A673 (cell line): ENCODE data around the gene PARP11.

ENCODE experiments used
- EZH2 ChIP-seq: fragments of 200-600 bp; sonication (generic); IDR thresholded peaks from 2 replicates; pipeline ENCODE4 v1.6.1; 2017; ENCODE audit warnings: borderline replicate concordance, low read depth, mild to moderate bottlenecking, mixed read lengths, antibody characterized with exemption, low read length; ENCODE audit not compliant: poor library complexity, severe bottlenecking
- TF ChIP-seq, protein P1 (sequence below): fragments of 300-800, 200-600 bp; sonication (generic); conservative IDR thresholded peaks from 2 replicates; pipeline ENCODE4 v1.5.1; 2017; ENCODE audit warnings: low read depth, mild to moderate bottlenecking, antibody characterized with exemption, low read length, moderate library complexity, mixed read lengths

- TF ChIP-seq, protein P1, sequence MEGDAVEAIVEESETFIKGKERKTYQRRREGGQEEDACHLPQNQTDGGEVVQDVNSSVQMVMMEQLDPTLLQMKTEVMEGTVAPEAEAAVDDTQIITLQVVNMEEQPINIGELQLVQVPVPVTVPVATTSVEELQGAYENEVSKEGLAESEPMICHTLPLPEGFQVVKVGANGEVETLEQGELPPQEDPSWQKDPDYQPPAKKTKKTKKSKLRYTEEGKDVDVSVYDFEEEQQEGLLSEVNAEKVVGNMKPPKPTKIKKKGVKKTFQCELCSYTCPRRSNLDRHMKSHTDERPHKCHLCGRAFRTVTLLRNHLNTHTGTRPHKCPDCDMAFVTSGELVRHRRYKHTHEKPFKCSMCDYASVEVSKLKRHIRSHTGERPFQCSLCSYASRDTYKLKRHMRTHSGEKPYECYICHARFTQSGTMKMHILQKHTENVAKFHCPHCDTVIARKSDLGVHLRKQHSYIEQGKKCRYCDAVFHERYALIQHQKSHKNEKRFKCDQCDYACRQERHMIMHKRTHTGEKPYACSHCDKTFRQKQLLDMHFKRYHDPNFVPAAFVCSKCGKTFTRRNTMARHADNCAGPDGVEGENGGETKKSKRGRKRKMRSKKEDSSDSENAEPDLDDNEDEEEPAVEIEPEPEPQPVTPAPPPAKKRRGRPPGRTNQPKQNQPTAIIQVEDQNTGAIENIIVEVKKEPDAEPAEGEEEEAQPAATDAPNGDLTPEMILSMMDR, result no peak
- no peak for TF ChIP-seq EZH2
These were observed 44.3 kb downstream of the PARP11 start for GRCh38 chr12:3828888-3829287.
